Superior temporal gyrus (tissue), 1 donor: ENCODE results near the gene CRYBB1.

Source experiments
- DNase-seq: peaks from one replicate; pipeline ENCODE4 v3.0.0-alpha.2; 2016; ENCODE audit errors: extremely low spot score

Gene CRYBB1

DNA sequence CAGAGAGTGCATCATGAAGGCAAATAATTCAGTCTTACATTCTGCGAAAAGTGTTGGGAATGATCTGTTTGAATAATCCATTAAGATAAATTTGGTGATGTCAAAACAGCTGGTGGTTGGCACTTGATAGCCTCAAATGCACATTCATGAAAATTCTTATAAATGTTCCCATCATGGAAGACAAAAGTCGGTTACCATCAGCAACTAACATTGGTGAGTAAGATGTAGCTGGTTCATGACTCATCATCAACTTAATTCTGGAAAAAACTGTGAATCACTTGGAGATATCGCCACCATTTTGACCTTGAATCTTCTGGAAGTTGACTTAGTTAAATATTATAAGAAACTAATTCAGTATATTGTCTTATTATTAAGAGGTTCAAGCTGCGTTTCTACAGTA is 11.2 kb downstream of the CRYBB1 start:
- no peak for DNase-seq

DNA sequence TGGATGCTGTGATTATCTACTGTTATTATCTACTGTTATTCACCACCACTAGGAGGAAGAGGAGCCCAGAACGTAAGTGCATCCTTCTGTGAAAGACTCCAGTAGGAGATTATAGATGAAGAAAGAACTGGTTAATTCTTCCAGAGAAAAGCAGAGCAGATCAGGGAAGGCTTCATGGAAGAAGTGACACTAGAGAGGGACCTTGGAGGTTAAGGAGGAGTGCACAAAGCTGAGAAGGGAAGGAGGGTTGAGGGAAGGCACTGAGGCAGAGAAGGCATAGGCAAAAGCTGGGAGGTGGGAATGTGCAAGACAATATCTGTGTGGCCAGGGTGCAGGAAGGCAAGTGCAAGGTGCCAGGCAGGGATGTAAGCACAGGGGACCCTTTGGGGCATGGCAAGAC is 13.5 kb downstream of the CRYBB1 start:
- DNase-seq, result no peak

DNA sequence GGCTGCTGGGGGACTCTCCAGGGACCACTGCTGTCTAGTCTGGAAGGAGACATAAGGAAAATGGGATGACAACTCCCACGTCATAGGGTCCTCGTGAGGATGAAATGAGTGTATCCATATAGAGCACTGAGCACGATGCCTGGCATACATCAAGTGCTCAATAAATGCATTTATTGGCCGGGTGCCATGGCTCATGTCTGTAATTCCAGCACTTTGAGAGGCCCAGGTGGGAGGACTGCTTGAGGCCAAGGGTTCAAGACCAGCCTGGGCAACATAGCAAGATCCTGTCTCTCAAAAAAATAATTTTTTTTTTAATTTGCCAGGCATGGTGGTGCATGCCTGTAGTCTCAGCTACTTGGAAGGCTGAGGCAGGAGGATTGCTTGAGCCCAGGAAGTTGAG is 15.7 kb downstream of the CRYBB1 start:
- no peak for DNase-seq

DNA sequence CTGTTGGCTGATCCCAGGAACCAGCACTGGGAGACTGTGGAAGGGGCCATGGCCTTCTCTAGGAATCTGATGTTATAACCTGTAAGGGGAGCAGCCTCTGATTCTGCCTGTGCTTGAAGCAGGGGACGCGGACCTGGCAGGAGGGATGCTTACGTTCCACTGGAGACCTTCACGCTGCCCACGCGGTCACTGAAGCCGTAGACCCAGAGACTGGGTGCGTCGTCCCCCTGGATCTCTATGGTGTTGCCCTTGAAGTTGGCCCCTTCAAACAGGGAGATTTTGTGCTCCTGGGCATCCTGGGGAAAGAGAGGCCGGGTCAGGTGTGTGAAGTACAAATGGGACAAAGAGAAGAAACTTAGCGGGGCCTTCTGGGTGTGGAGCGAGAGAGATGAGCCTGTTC is 16.1 kb downstream of the CRYBB1 start:
- no peak for DNase-seq

DNA sequence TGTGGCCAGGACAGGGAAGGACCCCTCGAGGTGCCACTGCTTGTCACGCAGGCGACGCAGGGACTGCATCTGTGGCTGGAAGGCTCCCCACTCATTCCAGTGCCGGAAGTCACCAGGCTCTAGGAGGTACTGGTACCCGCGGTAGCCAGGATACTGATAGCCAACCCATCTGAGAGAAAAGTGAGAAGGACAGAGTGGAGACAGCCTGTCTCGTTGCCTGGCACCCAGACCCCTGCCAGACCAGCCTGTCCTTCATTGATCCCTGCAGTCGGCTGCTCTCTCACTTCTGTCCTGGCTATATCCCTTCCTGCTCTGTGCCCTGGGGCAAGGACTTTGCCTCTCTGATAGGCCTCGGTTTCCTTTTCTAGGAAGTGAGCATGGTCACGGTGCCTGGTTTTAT is 18.3 kb downstream of the CRYBB1 start:
- DNase-seq, result no peak

DNA sequence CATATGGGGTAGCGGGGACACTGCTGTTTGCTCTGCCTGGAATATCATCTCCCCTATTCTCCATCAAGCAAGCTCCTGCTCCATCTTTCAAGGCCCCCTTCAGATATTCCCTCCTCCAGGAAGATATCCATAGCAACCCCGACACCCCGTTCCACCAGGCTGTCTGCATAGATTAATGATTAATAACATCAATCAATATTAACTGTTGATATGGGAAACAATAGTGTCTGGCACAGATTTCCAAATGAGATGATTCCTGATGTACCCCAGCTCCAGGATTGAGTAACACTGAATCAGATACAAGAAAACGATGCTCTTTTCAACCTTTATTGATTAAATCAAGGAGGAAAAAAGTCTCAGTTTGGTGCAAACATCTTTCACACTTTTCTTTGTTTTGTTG is 20.3 kb downstream of the CRYBB1 start:
- no peak for DNase-seq

DNA sequence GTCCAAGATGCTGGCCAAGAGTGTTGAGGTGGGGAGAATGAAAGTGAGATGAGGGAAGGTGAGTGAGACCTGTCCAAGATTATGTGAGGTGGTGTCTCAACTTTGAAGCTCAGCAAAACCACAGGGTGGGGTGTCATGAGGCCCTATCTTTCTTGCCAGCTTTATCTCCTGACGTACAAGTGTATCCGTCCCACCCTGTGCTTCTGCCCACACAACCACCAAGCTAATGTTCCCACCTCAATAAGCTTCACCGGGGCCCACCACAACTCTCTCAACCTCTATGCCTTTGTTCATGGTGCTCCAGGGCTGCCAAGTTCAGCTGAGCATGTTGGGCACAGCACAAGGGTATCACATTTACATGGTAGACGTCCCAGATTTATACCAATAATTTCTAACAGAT is 20.8 kb downstream of the CRYBB1 start:
- DNase-seq, result no peak

DNA sequence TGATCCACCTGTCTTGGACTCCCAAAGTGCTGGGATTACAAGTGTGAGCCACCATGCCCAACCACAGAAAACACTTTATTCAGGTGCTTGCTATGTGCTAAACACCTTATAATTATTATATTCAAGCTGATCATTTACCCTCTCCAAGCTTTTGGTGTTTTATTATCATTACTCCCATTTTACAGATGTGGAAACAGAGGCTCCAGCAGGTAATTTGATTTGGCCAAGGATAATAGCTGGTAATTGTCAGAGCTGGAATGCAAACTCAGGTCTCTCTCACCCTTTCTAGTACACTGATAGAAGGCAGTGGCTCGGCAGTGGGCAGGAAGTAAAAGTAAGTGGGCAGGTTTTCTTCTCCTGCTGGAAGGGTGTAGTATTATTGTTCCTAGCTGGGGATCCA is 24.1 kb downstream of the CRYBB1 start:
- DNase-seq, result no peak

DNA sequence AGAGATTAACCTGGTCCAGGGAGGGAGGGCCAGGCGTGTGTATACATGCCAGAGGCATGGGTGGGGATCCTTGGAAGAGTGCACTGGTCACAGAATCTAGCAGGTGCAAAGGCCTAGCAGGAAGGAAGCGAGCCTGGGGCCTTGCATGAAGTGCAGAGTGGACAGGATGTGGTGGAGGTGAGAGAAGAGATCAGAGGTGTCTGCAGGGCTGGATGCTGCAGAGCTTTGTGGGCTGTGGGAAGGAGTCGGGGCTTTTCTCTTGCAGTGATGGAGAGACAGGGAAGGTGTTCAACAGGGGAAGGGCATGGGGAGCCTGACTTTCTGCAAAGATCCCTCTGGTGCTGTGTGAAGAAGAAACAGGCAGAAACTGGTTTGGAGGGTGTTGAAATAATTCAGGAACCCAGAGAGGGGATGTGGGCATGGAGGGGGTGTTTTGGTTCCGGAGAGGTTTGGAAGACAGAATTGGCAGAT is 25.4 kb downstream of the CRYBB1 start:
- DNase-seq, result no peak

DNA sequence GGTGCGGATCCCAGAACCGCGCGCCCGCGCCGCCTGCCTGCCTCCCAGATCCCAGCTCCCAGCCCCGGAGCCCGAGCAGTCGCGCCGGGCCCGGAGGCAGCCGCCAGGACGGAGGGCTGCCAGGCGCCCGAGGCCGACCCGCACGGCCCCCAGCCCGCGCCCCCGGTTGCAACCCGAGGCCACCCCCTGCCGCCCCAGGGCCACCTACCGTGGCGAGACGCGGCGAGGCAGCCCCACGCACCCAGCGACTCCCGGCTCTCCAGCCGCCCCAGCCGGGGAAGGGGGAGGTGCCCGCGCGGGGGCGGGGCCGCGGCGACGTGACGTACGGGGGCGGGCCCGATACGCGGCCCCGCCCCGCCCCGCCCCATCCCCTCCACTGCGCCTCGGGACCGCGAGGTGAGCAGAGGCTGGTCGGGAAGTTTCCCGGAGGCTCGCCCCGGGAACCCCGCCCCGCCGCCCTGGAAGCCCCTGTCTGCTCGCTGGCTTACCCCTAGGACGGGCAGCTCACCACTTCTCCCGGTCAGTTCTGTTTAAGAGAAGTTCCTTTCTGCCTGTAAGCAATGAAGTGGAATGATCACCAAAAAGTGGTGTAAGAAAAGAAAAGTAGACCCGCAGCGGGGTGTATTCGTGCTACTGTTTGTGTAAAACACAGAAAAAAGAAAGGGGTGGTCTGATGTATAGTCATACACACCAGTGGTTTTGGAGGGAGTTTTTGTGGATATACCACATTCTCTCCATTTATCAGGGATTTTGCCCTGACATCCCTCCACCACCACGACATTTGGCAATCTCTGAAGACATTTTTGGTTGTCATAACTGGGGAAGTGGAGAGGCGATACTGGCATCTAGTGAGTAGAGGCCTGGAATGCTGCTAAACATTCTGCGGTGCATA is 27.7 kb downstream of the CRYBB1 start, which contains the start of gene TPST2:
Gene TPST2, minus strand, starts transcription at position 288 of the 892 bp plus-strand sequence. CDS start 48,502 bp downstream, outside the sequence.
- DNase-seq, result peak; percentile 58

DNA sequence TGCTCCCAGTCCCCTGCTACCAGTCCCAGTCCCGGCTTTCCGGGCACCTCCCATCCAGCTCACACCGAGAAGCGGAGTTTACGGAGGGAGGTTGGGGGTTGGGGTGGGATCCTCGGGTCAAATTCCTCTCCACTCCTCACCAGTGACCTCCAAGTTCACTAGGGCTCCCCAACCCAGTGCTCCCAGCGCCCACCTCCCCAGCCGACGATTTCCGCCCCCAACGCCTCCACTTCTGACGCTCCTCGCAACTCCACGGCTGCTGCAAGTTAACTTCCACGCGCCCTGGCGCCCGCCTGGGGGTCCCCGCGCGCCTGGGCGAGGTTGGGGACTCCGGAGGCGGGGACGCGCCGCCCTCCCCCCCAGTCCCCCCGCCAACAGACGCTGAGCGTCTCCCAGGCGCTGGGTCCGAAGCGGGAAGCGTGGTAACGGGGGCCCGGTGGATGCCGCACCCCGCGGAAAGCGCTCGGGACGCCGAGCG is 28.4 kb downstream of the CRYBB1 start:
- DNase-seq, result no peak

DNA sequence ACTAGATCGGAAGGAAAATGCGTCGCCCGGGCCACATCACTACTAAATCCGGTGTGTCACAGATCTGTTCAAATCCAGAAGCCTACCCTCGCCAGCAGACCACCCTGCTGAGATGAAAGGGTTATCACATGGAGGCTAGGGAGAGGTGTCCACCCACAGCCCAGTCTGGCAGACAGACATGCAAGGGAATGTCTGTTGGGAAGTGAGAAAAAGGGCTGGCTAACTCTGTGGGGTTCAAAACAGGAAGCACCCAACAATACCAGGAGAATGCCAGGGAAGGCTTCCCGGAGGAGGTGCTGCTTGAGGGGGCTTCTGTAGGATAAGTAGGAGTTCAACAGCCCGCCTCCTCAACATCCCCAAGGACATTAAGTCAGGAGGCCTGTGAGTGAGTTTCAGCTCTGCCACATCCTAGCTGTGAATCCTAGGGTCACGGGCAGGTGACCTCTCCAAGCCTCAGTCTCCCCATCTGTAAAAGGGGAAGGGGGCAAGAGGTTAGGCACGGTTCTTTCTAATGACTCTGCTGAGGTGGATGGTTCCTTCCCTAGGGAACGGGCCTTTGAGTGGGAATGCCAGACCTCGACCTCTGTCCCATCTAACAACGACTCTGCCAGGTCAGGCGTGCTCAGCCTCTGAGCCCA is 29.0 kb downstream of the CRYBB1 start:
- no peak for DNase-seq

DNA sequence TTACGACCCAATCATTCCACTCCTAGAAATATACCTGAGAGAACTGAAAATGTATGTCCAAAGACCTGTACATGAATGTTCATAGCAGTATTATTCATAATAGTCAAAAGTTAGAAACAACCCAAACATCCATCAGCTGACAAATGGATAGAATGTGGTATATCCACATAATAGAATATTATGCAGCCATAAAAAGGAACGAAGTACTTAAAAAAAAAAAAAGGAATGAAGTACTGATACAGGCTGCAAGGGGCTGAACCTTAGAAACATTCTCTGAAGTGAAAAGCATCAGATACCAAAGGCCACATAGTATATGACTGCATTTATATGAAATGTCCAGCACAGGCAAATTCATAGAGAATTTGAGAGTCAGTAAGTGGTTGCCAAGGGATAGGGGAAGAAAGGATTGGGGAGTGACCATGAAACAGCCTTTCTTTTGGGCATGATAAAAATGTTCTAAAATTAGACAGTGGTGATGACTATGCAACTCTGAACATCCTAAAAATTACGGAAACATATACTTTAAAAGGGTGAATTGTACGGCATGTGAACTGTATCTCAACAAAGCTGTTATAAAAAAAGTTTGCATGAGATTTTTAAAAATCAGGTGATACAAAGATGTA is 29.7 kb downstream of the CRYBB1 start:
- no peak for DNase-seq

DNA sequence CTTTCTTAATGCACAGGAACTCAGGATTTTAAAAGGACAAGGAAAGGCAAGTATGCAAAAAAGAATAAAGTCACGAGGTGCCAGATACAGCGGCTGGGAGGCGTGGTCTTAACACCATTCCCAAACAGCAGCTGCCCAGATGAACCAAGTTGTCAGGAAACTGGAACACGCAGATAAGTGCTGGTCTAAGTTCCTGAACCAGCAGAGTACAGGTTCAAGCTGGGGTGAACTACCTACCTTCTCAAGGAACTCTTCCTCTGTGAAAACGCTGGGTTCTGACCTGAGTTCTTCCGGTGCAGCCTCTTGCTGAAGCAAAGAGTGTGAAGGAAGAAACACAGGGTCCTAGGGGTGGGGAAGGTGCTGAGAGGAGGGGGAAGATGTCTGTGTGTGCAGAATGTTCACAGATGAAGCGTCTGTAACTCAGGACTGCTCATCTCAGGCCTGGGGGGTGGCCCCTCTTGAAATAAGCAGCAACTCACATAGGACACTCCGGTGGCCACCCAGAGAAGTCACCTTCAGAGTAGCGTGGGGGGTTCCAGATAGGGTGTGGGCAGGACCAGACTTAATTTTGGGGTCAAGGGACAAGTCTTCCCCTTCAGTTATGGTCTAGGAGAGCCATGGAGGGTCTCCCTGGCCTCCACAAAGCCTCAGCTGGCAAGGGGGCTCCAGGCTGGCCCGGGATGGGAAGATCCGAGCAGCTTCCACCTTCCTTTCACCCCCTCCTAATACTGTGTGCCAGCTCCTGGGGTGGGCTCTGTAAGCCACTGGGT is 31.1 kb downstream of the CRYBB1 start:
- DNase-seq, result no peak

DNA sequence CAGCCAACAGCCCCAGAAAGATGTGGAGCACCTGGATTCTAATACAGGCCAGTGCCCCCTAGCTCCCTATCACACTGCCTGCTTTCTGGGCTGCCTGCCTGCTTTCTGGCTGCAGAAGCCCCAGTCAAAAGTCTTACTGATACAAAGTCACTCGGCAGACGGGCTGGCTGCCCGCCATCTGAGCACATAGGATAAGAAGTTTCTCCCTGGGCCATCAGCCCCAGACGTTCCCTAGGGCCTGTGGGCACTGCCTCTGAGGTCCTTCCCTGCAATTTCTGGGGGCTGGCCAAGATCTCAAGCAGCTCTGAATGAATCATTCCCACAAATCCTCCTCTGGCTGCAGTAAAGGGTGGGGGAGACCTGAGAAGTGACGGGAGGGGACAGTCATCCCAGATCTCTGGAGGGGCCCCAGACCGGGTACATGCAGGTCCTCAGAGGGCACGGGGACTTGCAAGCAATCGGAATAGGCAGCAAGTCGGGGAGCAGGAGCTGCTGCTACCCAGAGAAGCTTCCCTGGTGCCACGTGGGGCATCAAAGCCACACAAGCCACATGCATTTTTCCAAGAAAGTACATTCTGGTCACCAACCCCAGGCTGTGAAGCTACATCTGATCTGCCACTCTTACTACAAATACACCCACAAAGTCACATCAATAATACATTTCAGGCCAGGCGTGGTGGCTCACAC is 32.6 kb downstream of the CRYBB1 start:
- DNase-seq, result no peak

DNA sequence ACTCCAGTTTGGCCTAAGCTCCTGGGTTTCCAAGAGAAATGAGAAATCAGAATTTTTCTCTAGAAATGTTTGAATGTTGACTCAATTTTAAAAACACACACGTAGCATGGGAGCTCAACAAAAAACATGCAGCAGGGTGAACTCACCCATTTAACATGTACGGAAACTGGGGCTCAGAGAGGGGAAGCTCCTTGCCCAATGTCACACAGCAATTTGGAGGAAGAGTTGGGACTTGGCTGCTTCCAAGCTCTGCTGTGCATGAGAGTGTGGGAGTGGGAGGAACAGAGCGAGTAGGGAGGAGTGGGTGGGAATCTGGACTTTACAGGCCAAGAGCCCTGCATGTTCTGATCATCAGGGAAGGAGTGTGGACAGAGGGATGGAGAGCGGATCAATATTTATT is 33.8 kb downstream of the CRYBB1 start:
- no peak for DNase-seq

DNA sequence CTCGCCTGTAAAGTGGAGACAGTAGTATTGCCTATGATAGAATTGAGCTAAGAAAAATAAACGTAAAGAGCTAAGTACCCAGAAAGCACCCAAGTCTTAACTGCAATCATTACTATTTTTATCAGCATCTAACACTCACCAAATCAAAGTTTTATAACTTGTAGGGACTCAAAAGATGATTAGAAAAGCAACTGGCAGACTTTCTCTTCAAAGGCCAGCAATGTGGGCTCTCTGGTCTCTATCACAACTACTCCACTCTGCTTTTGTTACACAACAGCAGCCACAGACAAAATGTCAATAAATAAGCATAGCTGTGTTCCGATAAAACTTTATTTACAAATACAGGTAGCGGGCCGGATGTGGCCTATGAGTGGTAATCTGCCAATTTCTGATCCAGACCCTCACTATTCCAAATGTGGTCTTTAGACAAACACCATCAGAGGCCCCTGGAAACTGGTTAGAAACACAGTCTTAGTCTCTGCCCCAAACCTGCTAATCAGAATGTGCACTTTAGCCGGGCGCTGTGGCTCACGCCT is 36.1 kb downstream of the CRYBB1 start:
- no peak for DNase-seq

DNA sequence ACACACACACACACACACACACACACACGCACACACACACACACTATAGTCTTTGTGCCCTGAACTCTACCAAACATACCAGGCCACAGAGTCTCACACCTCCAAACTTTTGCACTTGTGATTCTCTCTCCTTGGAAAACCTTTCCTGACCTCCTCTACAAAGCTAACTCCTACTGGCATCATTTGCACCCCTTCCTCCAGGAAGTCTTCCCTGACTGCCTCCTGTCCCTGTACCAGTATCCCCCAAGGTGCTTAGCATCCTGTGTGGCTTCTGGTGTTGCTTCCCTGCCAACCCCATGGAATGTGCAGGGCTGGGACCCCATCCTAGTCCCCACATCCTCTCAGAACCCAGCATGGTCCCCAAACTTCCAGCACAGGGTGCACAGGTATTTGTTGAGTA is 36.8 kb downstream of the CRYBB1 start:
- DNase-seq, result no peak

DNA sequence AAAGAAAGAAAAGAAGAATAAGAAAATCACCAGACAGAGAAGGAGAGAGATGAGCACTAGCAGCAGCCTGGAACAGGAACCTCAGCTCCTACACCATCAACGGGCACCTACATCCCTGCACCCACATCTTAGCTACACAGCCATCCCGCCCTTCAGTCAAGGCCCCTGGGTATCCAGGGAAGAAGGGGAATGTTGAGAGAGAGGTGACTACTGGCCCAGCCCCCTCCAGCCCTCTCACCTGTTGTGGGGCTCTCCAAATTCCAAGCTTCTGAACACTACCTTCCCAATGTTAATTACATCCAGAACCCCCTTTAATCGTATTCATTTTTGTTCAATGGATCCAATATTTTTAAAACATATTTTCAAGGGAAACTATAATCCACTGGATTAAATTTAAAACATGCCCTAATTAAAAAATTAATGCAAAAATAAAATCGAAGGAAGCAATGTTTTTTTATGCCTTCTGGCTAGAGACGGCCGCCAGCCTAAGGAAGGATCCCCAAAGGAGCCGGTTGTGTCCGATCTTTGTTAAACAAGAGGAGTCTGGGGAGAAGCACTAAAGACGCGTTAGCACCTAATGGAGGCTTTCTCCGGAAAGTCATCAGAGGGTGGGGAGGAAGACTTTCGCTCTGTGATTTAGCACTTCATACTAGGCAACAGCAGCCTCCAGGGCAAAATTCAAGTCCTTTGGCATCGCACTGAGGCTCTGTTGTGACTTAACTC is 37.4 kb downstream of the CRYBB1 start:
- DNase-seq, result no peak

DNA sequence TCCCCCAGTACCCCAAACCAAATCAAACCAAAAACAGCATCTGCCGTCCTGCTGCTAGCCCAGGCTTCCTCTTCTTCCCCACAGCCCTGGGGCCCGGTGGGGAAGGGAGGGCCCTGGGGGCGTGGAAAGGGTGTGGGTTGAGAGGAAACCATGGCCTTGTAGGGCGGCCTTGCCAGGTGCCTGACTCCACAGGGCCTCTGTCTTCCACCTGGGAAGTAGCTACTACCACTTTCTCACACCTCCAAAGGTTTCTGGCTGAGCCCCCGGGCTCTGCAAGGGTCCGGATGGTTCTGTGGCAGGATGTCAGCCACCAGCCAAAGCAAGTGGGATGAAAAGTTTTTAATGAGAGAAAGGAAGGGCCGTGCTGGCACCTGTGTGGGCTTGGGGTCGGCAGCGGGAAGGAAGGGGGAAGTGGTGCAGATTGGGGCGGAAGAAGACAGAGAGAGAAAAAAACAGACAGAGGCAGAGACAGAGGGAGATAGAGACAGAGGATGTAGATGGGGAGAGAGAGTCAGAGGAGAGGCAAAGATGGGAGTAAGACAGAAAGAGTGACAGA is 38.4 kb downstream of the CRYBB1 start:
- DNase-seq, result no peak
